ENCODE measurements around the gene SPATA32.

SPATA32 gene

GRCh38 chr17:45224671-45225050 lies 37.2 kb downstream of the SPATA32 start:
- Histone ChIP-seq H3K27ac (ENCODE audit: low read depth, low read length) (no peak overlapping the region), H2BK5ac (ENCODE audit: low read depth, low read length, poor library complexity) (no peak overlapping the region), H2AK5ac (ENCODE audit: low read length) (no peak overlapping the region), H3K18ac (ENCODE audit: low read length) (no peak overlapping the region), H3K4me2 (ENCODE audit: low read length) (no peak overlapping the region), H3K36me3 (ENCODE audit: control insufficient read depth in 1 of 2, insufficient read depth in 2 of 2, low read length in 2 of 2) (no peaks in the 10 kb centered on the region), H3K27me3 (ENCODE audit: insufficient read depth, low read length) (peaks cover 40% of the 10 kb centered on the region), H2BK12ac (ENCODE audit: low read length) (no peak overlapping the region), H3K23ac (ENCODE audit: low read length) (no peak overlapping the region), H3K4me3 (ENCODE audit: low read depth, low read length) (no peak overlapping the region), H2BK120ac (ENCODE audit: insufficient read depth, low read length, poor library complexity) (no peak overlapping the region), H3K9ac (ENCODE audit: low read length) (no peak overlapping the region), H3K14ac (ENCODE audit: low read length) (no peak overlapping the region), H3K4ac (ENCODE audit: low read depth, low read length) (no peak overlapping the region), H4K91ac (ENCODE audit: low read depth, low read length) (no peak overlapping the region), H4K12ac (ENCODE audit: low read depth, low read length) (no peak overlapping the region), H3K79me1 (ENCODE audit: low read length) (no peaks in the 10 kb centered on the region), H4K8ac (ENCODE audit: low read depth, low read length) (no peak overlapping the region), H3K4me1 (ENCODE audit: control insufficient read depth in 1 of 2, insufficient read depth in 2 of 2, low read length in 2 of 2) (peaks cover 13 to 16% of the 10 kb centered on the region in 2 experiments), H3K9me3 (ENCODE audit: insufficient read depth, low read depth, low read length) (peaks cover 3% of the 10 kb centered on the region), H2AFZ (ENCODE audit: insufficient read depth, low read length, poor library complexity) (no peak overlapping the region), H3K79me2 (ENCODE audit: control insufficient read depth, insufficient read depth, low read length, poor library complexity) (no peaks in the 10 kb centered on the region)
- DNase-seq = no peak
- no CpG with 5 or more reads among the region's 9 CpGs for WGBS (ENCODE audit: extremely low coverage, insufficient coverage, insufficient read length)

- H3K23ac ChIP-seq (ENCODE audit: low read length) = no peak overlapping the region
- H2AFZ ChIP-seq (ENCODE audit: insufficient read depth, low read length, poor library complexity) = no peak overlapping the region
Measured at GRCh38 chr17:45223539-45224528, 38.1 kb downstream of the SPATA32 start.

GRCh38 chr17:45222996-45223538 lies 38.8 kb downstream of the SPATA32 start:
- Histone ChIP-seq H3K27ac (ENCODE audit: low read depth, low read length) (no peak overlapping the region), H3K4me1 (ENCODE audit: control insufficient read depth in 1 of 2, insufficient read depth in 2 of 2, low read length in 2 of 2) (peaks cover 2 to 5% of the 10 kb centered on the region in 2 experiments), H4K12ac (ENCODE audit: low read depth, low read length) (no peak overlapping the region), H2BK5ac (ENCODE audit: low read depth, low read length, poor library complexity) (no peak overlapping the region), H4K91ac (ENCODE audit: low read depth, low read length) (no peak overlapping the region), H4K8ac (ENCODE audit: low read depth, low read length) (no peak overlapping the region), H3K79me2 (ENCODE audit: control insufficient read depth, insufficient read depth, low read length, poor library complexity) (no peaks in the 10 kb centered on the region), H3K27me3 (ENCODE audit: insufficient read depth, low read length) (peaks cover 40% of the 10 kb centered on the region), H3K14ac (ENCODE audit: low read length) (no peak overlapping the region), H3K79me1 (ENCODE audit: low read length) (no peaks in the 10 kb centered on the region), H2AK5ac (ENCODE audit: low read length) (no peak overlapping the region), H2BK12ac (ENCODE audit: low read length) (no peak overlapping the region), H3K9ac (ENCODE audit: low read length) (no peak overlapping the region), H3K18ac (ENCODE audit: low read length) (no peak overlapping the region), H3K9me3 (ENCODE audit: insufficient read depth, low read depth, low read length) (peaks cover 3% of the 10 kb centered on the region), H2BK120ac (ENCODE audit: insufficient read depth, low read length, poor library complexity) (no peak overlapping the region), H3K36me3 (ENCODE audit: control insufficient read depth in 1 of 2, insufficient read depth in 2 of 2, low read length in 2 of 2) (no peaks in the 10 kb centered on the region), H3K4me3 (ENCODE audit: low read depth, low read length) (no peak overlapping the region), H3K4me2 (ENCODE audit: low read length) (no peak overlapping the region), H3K23ac (ENCODE audit: low read length) (no peak overlapping the region), H3K4ac (ENCODE audit: low read depth, low read length) (no peak overlapping the region), H2AFZ (ENCODE audit: insufficient read depth, low read length, poor library complexity) (no peak overlapping the region)
- no CpG with 5 or more reads among the region's 8 CpGs for WGBS (ENCODE audit: extremely low coverage, insufficient coverage, insufficient read length)
- DNase-seq = no peak

More at GRCh38 chr17:45223539-45224528, 38.1 kb downstream of the SPATA32 start:
- H3K27me3 ChIP-seq (ENCODE audit: insufficient read depth, low read length) = peaks cover 40% of the 10 kb centered on the region
- H3K4me3 ChIP-seq (ENCODE audit: low read depth, low read length) = no peak overlapping the region
- H4K8ac ChIP-seq (ENCODE audit: low read depth, low read length) = no peak overlapping the region
- no peak overlapping the region for H3K14ac ChIP-seq (ENCODE audit: low read length)
- H3K4me2 ChIP-seq (ENCODE audit: low read length) = no peak overlapping the region
- no peak overlapping the region for H2BK5ac ChIP-seq (ENCODE audit: low read depth, low read length, poor library complexity)
- no peak for DNase-seq
- peaks cover 7 to 8% of the 10 kb centered on the region in 2 experiments for H3K4me1 ChIP-seq (ENCODE audit: control insufficient read depth in 1 of 2, insufficient read depth in 2 of 2, low read length in 2 of 2)
- no peaks in the 10 kb centered on the region for H3K79me2 ChIP-seq (ENCODE audit: control insufficient read depth, insufficient read depth, low read length, poor library complexity)
- H3K9me3 ChIP-seq (ENCODE audit: insufficient read depth, low read depth, low read length) = peaks cover 3% of the 10 kb centered on the region
- H3K4ac ChIP-seq (ENCODE audit: low read depth, low read length) = no peak overlapping the region
- no peak overlapping the region for H2BK120ac ChIP-seq (ENCODE audit: insufficient read depth, low read length, poor library complexity)
- no peak overlapping the region for H4K12ac ChIP-seq (ENCODE audit: low read depth, low read length)
- no CpG with 5 or more reads among the region's 12 CpGs for WGBS (ENCODE audit: extremely low coverage, insufficient coverage, insufficient read length)
- no peaks in the 10 kb centered on the region for H3K79me1 ChIP-seq (ENCODE audit: low read length)
- no peak overlapping the region for H2BK12ac ChIP-seq (ENCODE audit: low read length)
- no peak overlapping the region for H2AK5ac ChIP-seq (ENCODE audit: low read length)
- H4K91ac ChIP-seq (ENCODE audit: low read depth, low read length) = no peak overlapping the region
- no peak overlapping the region for H3K27ac ChIP-seq (ENCODE audit: low read depth, low read length)
- H3K9ac ChIP-seq (ENCODE audit: low read length) = no peak overlapping the region
- no peaks in the 10 kb centered on the region for H3K36me3 ChIP-seq (ENCODE audit: control insufficient read depth in 1 of 2, insufficient read depth in 2 of 2, low read length in 2 of 2)
- H3K18ac ChIP-seq (ENCODE audit: low read length) = no peak overlapping the region

- Histone ChIP-seq H3K27ac (ENCODE audit: low read depth, low read length) (no peak overlapping the region), H3K79me2 (ENCODE audit: control insufficient read depth, insufficient read depth, low read length, poor library complexity) (no peaks in the 10 kb centered on the region), H4K12ac (ENCODE audit: low read depth, low read length) (no peak overlapping the region), H2BK12ac (ENCODE audit: low read length) (no peak overlapping the region), H3K4me2 (ENCODE audit: low read length) (peak overlapping the region; percentile 69), H3K9me3 (ENCODE audit: insufficient read depth, low read depth, low read length) (peaks cover 3% of the 10 kb centered on the region), H3K4me3 (ENCODE audit: low read depth, low read length) (no peak overlapping the region), H2AK5ac (ENCODE audit: low read length) (no peak overlapping the region), H3K18ac (ENCODE audit: low read length) (no peak overlapping the region), H3K36me3 (ENCODE audit: control insufficient read depth in 1 of 2, insufficient read depth in 2 of 2, low read length in 2 of 2) (no peaks in the 10 kb centered on the region), H2BK120ac (ENCODE audit: insufficient read depth, low read length, poor library complexity) (no peak overlapping the region), H2BK5ac (ENCODE audit: low read depth, low read length, poor library complexity) (no peak overlapping the region), H2AFZ (ENCODE audit: insufficient read depth, low read length, poor library complexity) (no peak overlapping the region), H3K27me3 (ENCODE audit: insufficient read depth, low read length) (peaks cover 40% of the 10 kb centered on the region), H3K79me1 (ENCODE audit: low read length) (no peaks in the 10 kb centered on the region), H3K14ac (ENCODE audit: low read length) (no peak overlapping the region), H4K8ac (ENCODE audit: low read depth, low read length) (no peak overlapping the region), H3K4me1 (ENCODE audit: control insufficient read depth in 1 of 2, insufficient read depth in 2 of 2, low read length in 2 of 2) (peaks cover 2 to 5% of the 10 kb centered on the region in 2 experiments), H3K23ac (ENCODE audit: low read length) (no peak overlapping the region), H3K4ac (ENCODE audit: low read depth, low read length) (no peak overlapping the region), H3K9ac (ENCODE audit: low read length) (no peak overlapping the region), H4K91ac (ENCODE audit: low read depth, low read length) (no peak overlapping the region)
- no CpG with 5 or more reads among the region's 33 CpGs for WGBS (ENCODE audit: extremely low coverage, insufficient coverage, insufficient read length)
- no peak for DNase-seq
Measured at GRCh38 chr17:45222289-45222995, 39.5 kb downstream of the SPATA32 start.

Data from trophoblast cell (in vitro differentiated cells and primary cell).